ENCODE measurements around the gene SUV39H1.

GRCh38 chrX:48753708-48754228 lies 57.2 kb downstream of the SUV39H1 start:
- TF ChIP-seq ZNF24 (IDR thresholded peaks at IDR 0.05), result no peak
- no peak for TF ChIP-seq ZNF407 (CRISPR knock-in tag; IDR thresholded peaks at IDR 0.05; ENCODE audit: not compliant biosample characterization)
